Measurements from ENCODE around the gene CAMTA2. TPM values are rescaled to one million over a fixed set of nuclear protein-coding genes. Genes with fewer than 3 reads are reported as not detected.
A peak's percentile ranks its signal among the peaks of the same experiment; 100 is the strongest.

The CAMTA2 gene
- polyA plus RNA-seq, 1 donor (not counting 4 experiments of a cell fraction or from before 2014, with no cell fraction given), result 8.5 TPM

DNA sequence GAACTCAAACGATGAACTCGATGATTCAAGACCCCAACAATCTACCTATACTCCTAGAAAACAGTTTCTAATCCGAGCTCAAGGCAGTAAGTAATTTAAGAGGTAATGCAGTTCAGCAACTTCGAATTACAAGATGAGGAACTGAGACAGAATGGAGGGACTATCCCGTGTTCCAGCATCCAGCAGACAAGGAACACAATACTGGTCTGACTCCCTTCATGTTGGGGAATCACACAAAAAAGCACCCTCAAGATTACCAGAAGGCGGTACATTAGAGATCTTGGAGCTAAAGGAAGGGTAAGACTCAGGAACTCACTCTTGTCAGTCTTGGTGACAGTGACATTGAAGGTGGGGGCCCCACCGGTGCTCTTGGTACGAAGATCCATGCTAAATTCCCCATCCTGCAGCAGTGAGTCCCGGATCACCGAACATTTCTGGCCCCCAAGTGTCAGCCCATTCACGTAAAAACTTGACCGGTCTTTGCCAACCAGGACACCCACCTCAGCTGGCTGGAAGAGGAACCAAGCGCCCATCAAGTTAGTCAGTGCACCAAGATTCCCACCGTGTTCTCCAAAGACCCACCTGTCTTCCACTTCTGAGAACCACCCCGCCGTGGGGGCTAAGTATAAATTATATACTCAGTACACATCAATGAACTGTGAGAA, 41.0 kb downstream of the CAMTA2 start:
- H3K4me3 ChIP-seq (ENCODE audit: control insufficient read depth in 2 of 3, extremely low read depth in 1 of 3, insufficient read depth in 2 of 3, low read depth in 1 of 3, low read length in 3 of 3), result peak overlapping the region; percentile 96 to 99 (median 97)
- H2AFZ ChIP-seq (ENCODE audit: control insufficient read depth, low read length), result no peak overlapping the region
- no peak for FAIRE-seq
- no peak for TF ChIP-seq EZH2 (IDR thresholded peaks at IDR 0.05; ENCODE audit: low read length)
- TF ChIP-seq, protein P1, sequence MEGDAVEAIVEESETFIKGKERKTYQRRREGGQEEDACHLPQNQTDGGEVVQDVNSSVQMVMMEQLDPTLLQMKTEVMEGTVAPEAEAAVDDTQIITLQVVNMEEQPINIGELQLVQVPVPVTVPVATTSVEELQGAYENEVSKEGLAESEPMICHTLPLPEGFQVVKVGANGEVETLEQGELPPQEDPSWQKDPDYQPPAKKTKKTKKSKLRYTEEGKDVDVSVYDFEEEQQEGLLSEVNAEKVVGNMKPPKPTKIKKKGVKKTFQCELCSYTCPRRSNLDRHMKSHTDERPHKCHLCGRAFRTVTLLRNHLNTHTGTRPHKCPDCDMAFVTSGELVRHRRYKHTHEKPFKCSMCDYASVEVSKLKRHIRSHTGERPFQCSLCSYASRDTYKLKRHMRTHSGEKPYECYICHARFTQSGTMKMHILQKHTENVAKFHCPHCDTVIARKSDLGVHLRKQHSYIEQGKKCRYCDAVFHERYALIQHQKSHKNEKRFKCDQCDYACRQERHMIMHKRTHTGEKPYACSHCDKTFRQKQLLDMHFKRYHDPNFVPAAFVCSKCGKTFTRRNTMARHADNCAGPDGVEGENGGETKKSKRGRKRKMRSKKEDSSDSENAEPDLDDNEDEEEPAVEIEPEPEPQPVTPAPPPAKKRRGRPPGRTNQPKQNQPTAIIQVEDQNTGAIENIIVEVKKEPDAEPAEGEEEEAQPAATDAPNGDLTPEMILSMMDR (optimal IDR thresholded peaks at IDR 0.05 in 1 of 3, IDR thresholded peaks at IDR 0.05 in 1 of 3, conservative IDR thresholded peaks at IDR 0.05 in 1 of 3; ENCODE audit: extremely low read depth in 1 of 3, insufficient read depth in 2 of 3, low read length in 3 of 3), result no peak
- no peaks in the 10 kb centered on the region for H3K9me3 ChIP-seq (ENCODE audit: control insufficient read depth, low read depth, low read length)
- H3K27me3 ChIP-seq (ENCODE audit: control insufficient read depth, extremely low read depth, insufficient read depth, low read length), result no peaks in the 10 kb centered on the region
- peaks cover 27 to 34% of the 10 kb centered on the region in 2 experiments for H3K36me3 ChIP-seq (ENCODE audit: control insufficient read depth in 2 of 2, extremely low read depth in 1 of 2, insufficient read depth in 2 of 2, low read length in 2 of 2)
- H3K79me2 ChIP-seq (ENCODE audit: control insufficient read depth, insufficient read depth, low read length), result peaks cover 52% of the 10 kb centered on the region
- no peak for DNase-seq (ENCODE audit: low read depth, low spot score)
- H3K9me1 ChIP-seq (ENCODE audit: control insufficient read depth, extremely low read depth, insufficient read depth, low read length), result no peaks in the 10 kb centered on the region
- peaks cover 15% of the 10 kb centered on the region for H4K20me1 ChIP-seq (ENCODE audit: control insufficient read depth, extremely low read depth, insufficient read depth, low read length)
- peaks cover 40% of the 10 kb centered on the region for H3K4me1 ChIP-seq (ENCODE audit: control insufficient read depth, extremely low read depth, insufficient read depth, low read length)
- peak overlapping the region; percentile 94 for H3K9ac ChIP-seq (ENCODE audit: control insufficient read depth, extremely low read depth, insufficient read depth, low read length)
- dilution Hi-C loops (cut with MboI; ENCODE audit: extremely low pct_ligation_motif_present, low sequenced_read_pairs), result loop anchor here (10.0 kb wide), 1 partner anchor 58 kb away; no protein-coding TSS in a partner anchor
- peak overlapping the region; percentile 89 for H3K27ac ChIP-seq (ENCODE audit: control insufficient read depth, insufficient read depth, low read length)
- peak overlapping the region; percentile 100 for H3K4me2 ChIP-seq (ENCODE audit: control insufficient read depth, extremely low read depth, insufficient read depth, low read depth, low read length)

DNA sequence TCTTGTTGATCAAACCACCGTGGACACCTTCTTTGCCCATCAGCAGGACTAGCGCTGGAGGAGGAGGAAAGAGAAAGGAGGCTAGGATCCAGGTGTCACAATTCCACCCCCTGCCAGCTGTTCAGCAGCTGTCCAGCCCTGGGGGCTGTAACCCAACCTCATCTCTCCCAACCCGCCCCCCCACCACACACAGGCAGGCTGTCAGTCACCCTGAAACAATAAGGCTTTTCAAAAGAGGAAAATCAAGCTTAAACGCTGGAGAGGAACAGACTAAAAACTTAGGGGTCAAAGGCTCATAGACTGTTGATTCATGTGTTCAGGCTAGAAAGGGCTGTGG, 41.6 kb downstream of the CAMTA2 start:
- H3K4me1 ChIP-seq (ENCODE audit: control insufficient read depth, extremely low read depth, insufficient read depth, low read length), result peaks cover 44% of the 10 kb centered on the region
- H3K9me1 ChIP-seq (ENCODE audit: control insufficient read depth, extremely low read depth, insufficient read depth, low read length), result no peaks in the 10 kb centered on the region
- peak overlapping the region; percentile 100 for H3K4me2 ChIP-seq (ENCODE audit: control insufficient read depth, extremely low read depth, insufficient read depth, low read depth, low read length)
- H3K36me3 ChIP-seq (ENCODE audit: control insufficient read depth in 2 of 2, extremely low read depth in 1 of 2, insufficient read depth in 2 of 2, low read length in 2 of 2), result peaks cover 27 to 34% of the 10 kb centered on the region in 2 experiments
- peak overlapping the region; percentile 96 to 99 (median 97) for H3K4me3 ChIP-seq (ENCODE audit: control insufficient read depth in 2 of 3, extremely low read depth in 1 of 3, insufficient read depth in 2 of 3, low read depth in 1 of 3, low read length in 3 of 3)
- no peaks in the 10 kb centered on the region for H3K27me3 ChIP-seq (ENCODE audit: control insufficient read depth, extremely low read depth, insufficient read depth, low read length)
- H3K79me2 ChIP-seq (ENCODE audit: control insufficient read depth, insufficient read depth, low read length), result peaks cover 57% of the 10 kb centered on the region
- dilution Hi-C loops (cut with MboI; ENCODE audit: extremely low pct_ligation_motif_present, low sequenced_read_pairs), result loop anchor here (10.0 kb wide), 1 partner anchor 59 kb away; no protein-coding TSS in a partner anchor
- H4K20me1 ChIP-seq (ENCODE audit: control insufficient read depth, extremely low read depth, insufficient read depth, low read length), result peaks cover 15% of the 10 kb centered on the region
- FAIRE-seq (no peak), DNase-seq (ENCODE audit: low read depth, low spot score) (no peak)
- H3K27ac ChIP-seq (ENCODE audit: control insufficient read depth, insufficient read depth, low read length), result peak overlapping the region; percentile 91
- no peaks in the 10 kb centered on the region for H3K9me3 ChIP-seq (ENCODE audit: control insufficient read depth, low read depth, low read length)
- no peak for TF ChIP-seq EZH2 (IDR thresholded peaks at IDR 0.05; ENCODE audit: low read length)
- H3K9ac ChIP-seq (ENCODE audit: control insufficient read depth, extremely low read depth, insufficient read depth, low read length), result peak overlapping the region; percentile 94
- H2AFZ ChIP-seq (ENCODE audit: control insufficient read depth, low read length), result no peak overlapping the region
